Fibroblast of skin of scalp (primary cell): ENCODE measurements around the gene PRPSAP2.
"Not testable (repeated sequence)": the region's sequence is repeated elsewhere in the genome, so short reads cannot be mapped to it uniquely, and the experiment has no call there.

Experiments
- DNase-seq: peaks from one replicate; pipeline ENCODE4 v3.0.0-alpha.2; 2013

Gene PRPSAP2

DNA sequence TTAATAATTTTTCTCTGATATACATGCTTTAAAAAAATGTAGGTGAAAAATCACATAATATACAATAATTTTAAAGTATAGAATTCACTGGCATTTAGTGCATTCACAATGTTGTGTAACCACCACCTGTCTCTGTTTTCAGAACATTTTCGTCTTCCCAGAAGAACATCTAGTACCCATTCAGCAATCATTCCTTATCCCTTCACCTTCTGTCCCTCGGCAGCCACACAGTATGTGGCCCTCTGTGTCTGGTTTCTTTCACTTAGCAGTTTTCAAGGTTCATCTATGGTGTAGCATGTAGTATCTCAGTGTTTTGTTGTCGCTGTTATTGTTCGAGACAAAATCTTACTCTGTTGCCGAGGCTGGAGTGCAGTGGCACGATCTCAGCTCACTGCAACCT lies 33.6 kb downstream of the PRPSAP2 start:
- DNase-seq: no peak

DNA sequence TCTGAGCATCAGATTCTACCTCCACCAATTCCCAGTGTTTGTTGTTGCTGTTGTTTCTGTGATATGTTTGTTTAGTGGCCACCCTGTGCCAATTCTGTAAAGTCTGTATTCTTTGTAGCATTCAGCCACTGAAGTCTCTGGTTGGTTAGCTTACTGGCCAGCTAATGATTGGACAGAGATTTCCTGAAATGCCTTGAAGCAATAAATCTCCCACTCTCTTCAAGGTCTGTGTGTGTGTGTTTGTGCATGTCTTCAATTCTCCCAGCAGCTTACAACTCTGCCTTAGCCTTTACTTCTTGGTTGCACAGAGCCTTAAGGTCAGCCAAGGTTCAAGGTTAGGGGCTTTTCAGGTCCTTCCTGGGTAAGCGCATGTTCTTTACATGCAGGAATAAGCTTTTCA lies 38.2 kb downstream of the PRPSAP2 start:
- no peak for DNase-seq

DNA sequence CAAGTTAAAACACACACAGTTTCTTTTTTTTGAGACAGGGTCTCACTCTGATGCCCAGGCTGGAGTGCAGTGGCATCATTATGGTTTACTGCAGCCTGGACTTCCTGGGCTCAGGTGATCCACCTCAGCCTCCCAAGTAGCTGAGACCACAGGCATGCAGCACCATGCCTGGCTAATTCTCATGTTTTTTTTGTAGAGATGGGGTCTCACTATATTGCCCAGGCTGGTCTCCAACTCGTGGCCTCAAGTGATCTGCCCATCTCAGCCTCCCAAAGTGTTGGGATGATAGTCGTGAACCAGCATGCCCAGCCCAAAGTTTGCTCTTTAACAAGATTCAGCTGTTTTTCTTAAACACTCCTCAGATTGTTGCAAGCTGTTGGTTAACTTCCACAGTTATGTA lies 39.0 kb downstream of the PRPSAP2 start:
- no peak for DNase-seq

DNA sequence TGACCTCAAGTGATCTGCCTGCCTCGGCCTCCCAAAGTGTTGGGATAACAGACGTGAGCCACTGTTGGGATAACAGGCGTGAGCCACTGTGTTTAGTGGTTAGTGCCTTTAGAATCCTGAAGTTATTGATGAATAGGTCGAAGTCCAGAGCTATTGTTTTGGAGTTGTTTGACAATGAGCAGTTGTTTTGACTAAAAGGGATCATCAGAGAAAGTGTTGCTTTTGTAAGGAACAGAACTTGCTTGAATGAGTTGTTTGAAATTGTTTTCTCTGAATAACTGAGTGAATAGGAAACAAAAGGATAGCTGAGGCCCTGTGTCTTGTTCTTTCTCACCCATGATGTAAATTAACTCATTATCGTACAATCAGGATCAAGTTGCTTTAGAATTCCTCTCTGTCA lies 46.6 kb downstream of the PRPSAP2 start:
- no peak for DNase-seq

DNA sequence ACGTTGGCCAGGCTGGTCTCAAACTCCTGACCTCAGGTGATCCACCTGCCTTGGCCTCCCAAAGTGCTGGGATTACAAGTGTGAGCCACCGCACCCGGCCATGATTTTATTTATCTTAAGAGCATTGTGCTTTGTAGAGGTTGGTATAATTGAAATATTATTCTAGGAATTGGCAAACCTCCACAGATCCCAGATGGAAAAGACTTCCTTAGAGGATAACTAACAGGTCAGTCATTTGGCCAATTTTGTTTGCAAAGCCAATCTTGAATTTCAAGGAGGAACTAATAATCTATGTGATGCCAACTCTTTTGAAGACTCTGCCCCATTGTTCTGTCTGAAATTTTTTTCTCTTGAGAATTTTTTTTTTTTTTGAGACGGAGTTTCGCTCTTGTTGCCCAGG lies 47.3 kb downstream of the PRPSAP2 start:
- DNase-seq: no peak

DNA sequence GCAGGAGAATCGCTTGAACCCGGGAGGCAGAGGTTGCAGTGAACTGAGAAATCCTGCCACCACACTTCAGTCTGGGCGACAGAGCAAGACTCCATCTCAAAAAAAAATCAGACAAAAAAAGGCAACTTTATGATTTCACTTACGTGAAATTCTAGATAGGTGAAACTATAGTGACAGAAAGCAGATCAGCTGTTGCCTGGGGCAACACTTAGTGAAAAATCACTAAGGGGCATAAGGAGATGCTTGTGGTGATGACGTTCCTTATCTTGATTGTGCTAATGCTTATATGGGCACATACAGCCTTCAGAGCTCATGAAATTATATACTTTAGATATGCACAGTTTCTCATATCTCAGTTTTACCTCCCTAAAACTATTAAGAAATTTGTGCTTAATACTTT lies 52.4 kb downstream of the PRPSAP2 start:
- DNase-seq: no peak

DNA sequence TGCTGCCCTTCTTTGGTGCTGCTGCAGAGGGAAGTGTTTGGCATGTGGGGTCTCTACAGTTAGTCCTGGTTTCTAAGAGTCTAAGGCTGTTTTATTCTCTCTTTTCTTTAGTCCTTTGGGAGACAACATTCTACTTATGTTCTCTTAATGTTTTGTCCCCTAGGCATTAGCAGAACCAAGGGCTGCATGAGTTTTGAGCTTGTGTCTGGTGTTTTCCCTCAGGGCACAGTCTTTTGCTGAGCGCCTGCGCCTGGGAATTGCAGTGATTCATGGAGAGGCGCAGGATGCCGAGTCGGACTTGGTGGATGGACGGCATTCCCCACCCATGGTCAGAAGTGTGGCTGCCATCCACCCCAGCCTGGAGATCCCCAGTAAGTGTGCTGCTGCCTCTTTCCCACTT lies 53.0 kb downstream of the PRPSAP2 start:
- DNase-seq: no peak

DNA sequence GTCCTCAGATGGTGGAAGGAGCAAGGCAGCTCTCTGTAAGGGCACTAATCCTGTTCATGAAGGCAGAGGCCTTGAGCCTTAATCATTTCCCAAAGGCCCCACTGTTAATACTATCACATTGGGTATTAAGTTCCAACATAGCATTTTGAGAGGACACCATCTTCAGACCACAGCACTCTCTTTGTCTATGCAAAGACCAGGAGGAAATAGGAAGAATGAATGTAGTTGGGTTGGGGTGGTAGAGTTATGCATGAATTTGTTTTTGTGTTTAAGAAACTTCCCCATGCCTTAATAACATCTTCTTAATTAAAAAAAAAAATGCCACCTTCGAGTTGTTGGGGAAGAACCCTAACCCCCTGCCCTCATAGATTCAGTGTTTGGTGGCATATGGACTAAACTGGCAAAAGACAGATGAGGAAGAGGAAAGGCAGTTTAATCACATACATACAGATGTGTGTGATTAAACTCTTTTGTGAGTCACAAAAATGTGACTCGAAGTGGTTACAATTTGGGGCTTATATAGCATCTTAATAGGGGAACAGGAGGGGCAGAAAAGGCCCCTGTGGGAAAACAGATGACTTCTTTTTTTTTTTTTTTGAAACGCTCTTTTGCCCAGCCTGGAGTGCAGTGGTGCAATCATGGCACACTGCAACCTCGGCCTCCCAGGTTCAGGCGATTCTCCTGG lies 59.0 kb downstream of the PRPSAP2 start:
- peak; percentile 40 for DNase-seq

DNA sequence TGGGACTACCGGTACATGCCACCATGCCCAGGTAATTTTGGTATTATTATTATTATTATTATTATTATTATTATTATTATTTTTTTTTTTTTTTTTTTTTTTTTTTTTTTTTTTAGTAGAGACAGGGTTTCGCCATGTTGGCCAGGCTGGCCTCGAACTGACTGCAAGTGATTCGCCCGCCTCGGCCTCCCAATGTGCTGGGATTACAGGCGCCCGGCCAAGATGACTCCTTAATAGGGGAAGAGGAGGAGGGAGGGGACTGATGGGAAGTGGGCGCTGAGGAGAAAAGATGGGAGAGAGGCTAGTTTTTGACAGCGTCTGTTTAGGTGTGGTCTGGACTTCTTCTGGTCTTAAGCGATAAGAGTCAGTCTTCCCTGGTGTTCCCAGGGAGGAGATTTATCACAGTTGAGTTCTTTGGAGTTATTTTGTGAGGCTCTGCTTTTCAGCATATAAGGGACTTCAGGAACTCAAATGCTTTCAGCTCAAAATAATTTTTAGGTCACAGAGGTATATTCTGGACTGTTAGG lies 59.6 kb downstream of the PRPSAP2 start:
- peak; percentile 17 for DNase-seq

DNA sequence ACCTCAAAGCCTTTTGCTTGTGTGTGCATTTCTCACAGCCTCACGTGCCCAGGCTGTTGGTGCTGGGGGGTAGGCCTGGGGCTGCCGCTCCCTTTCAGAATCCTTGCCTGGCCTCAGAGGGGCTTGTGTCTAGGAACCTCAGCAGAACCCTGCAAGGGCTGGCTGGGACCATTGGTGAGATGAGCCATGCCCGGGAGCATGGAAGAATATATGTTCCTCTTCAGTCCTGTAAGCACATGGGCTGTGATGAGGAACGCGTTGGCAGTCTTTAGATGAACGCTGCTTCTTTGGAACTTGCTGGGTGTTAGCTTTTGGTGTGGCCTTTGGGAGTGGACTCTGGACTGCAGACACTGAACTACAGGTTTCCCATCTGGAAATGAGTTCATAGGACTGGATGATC lies 62.0 kb downstream of the PRPSAP2 start:
- no peak for DNase-seq

DNA sequence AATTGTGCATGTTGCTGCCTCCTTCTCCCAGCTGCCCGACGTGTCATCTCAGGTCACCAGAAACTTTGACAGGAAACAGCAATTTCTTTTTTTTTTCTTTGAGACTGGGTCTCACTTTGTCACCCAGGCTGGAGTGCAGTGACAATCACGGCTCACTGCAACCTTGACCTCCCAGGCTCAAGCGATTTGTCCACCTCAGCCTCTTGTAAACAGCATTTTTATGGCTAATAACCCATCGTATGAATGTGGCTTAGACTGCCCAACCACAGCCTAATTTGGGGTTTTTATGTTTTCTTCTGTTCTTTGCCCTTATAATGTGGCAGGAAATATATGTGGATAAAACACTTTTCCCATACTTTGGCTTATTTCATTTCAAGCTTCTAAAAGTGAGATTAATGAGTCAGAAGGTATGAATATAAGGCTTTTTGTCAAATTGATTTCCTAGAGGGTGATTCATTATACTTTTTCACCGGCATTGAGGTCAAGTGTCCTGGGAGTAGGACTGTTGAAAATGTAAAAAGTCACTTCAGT lies 63.0 kb downstream of the PRPSAP2 start:
- no peak for DNase-seq

DNA sequence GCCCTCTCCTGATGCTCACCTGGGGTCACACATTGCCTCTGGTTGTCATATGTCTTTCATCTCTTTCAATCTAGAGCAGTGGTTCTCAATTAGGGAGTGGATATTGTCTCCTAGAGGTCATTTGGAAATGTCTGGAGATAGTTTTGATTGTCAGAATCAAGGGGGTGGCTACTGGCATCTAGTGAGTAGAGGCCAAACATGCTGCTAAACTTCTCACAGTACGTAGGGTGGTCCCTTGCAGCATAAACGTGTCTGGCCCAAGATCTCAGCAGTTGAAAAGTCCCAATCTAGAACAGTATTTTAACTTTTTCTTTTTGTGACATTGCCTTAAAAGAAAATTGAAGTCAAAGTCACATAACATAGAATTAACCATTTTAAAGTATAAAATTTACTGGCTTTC lies 63.6 kb downstream of the PRPSAP2 start:
- no peak for DNase-seq

DNA sequence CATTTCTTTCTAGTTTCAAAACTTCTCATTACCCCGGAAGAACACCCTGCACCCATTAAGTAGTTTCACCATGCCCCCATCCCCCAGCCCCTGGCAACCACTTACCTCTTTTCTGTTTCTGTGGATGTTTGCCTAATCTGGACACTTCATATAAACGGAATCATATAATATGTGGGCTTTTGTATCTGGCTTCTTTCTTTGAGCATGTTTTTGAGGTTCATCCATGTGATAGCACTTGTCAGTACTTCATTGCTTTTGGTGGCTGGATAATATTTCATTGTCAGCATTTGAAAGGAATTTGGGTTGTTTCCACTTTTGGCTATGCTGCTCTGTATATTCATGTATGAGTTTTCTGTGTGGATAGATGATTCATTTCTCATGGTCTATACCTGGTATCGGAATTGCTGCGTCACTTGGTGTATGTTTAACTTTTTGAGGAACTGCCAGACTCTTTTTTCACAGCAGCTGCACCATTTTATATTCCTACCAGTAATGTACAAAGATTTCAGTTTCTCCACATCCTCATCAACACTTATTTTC lies 64.1 kb downstream of the PRPSAP2 start:
- DNase-seq: peak; percentile 22

DNA sequence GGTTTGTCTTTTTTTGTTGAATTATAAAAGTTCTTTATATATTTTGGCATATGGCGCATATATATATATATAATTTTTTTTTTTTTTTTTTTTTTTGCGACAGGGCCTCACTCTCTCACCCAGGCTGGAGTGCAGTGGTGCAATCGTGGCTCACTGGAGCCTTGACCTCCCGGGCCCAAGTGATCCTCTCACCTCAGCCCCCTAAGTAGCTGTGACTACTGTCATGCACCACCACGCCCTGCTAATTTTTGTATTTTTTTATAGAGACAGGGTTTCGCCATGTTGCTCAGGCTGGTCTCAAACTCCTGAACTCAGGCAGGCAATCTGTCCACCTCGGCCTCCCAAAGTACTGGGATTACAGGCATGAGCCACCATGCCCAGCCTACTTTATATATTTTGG lies 64.7 kb downstream of the PRPSAP2 start:
- DNase-seq: not testable (repeated sequence)

DNA sequence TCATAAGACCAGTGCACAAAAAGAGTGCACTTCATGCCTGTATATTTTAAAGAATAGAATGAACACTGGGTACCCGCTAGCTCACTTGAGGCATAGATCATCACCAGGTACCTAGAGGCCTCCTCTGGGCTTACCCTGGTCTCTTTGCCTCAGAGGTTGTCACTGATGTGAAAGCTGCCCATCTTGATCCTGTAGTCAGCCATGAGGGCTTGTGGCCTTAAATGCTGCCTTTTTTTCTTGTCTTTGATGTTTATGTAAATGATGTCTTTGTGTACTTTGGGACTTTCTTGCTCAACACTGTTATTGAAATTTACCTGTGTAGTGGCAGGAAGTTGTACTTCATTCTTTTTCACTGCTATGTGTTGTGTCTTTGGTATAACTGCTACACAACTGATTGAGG lies 67.3 kb downstream of the PRPSAP2 start:
- no peak for DNase-seq

DNA sequence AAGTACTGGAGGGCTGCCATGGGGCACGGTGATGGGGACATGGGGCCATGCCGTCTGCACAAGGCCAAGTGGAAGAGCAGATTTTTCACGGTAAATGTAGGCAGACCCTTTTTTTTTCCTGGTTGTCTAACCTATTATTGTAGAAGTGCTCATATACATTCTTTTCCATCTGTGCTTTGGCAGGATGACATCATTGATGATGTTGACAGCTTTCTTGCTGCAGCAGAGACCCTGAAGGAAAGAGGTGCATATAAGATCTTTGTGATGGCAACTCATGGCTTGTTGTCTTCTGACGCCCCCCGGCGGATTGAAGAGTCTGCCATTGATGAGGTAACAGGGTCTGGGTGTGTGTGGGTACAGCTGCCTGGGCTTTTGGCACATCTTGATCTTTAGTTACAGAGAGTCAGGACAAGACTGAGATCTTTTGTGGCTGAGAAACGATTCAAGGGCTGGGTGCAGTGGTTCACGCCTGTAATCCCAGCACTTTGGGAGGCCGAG lies 70.7 kb downstream of the PRPSAP2 start:
- DNase-seq: no peak

DNA sequence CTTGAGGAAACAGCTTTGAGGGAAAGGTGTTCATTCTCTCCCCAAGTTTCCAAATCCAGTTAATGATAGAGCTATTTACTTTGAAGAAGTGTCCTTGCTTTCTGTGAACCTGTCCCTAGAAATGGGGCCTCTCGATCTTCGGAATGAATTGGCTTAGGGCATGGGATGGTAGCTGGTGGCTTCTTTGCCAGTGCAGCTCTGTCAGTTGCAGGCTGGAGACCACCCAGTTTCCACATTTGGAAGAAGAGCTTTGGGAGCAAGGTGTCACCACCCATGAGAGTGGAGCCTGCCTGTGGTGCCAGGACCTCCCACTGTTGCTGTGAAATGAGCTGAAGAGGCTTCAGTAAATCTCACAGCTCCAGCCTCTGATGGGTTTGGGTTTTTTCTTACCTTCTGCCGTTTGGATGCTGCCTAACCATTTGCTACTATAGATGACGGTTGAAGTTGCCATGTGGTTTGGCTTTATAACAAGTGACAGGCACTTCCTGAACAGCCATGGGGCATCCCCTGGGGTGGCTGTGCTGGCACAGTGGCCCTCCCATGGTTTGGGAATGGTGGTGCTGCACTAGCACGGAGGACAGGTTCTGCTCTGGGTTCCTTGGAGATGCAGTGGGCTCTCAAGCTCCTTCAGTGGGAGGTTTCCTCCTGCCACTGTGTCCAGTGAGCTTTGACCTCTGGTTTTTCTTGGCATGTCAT lies 74.6 kb downstream of the PRPSAP2 start:
- DNase-seq: no peak

DNA sequence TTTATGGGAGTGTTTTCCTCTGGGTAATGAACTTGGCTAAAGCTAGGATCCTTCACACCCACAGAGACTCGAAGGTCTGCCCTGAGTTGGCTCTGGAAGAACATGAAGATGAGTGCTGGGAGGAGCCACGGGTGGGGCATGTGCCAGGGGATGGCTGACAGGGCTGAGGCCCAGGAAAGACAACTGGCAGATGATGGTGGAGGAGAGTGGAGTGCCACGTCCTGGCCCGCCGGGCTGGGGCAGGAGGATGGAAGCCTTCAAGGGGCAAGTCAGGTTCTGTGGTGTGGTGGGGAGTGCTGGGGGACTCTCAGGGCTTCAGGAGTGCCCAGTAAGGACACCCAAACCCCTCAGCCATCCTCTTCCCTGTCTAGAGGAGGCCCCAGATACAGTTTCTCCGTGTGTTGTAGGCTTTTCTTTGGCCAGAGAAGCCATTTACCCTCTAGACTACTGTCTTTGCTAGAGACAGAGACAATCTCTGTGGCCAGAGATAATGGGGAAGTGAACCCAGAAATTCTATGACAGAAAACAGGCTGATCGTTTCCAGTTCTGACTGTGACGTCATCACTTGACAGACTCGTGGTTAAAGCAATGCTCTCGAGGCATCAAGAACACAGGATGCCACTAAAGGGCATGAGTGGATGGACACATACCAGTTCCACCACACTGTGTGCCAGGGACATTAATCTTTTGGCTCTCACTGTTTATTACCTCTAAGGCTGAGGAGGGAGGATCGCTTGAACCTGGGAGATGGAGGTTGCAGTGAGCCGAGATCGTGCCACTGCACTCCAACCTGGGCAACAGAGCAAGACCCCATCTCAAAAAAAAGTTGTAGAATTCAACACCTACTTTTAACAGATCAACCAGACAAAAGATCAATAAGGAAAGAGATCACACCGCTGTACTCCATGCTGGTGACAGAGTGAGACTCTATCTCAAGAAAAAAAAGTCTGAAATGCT lies 75.4 kb downstream of the PRPSAP2 start:
- DNase-seq: no peak

DNA sequence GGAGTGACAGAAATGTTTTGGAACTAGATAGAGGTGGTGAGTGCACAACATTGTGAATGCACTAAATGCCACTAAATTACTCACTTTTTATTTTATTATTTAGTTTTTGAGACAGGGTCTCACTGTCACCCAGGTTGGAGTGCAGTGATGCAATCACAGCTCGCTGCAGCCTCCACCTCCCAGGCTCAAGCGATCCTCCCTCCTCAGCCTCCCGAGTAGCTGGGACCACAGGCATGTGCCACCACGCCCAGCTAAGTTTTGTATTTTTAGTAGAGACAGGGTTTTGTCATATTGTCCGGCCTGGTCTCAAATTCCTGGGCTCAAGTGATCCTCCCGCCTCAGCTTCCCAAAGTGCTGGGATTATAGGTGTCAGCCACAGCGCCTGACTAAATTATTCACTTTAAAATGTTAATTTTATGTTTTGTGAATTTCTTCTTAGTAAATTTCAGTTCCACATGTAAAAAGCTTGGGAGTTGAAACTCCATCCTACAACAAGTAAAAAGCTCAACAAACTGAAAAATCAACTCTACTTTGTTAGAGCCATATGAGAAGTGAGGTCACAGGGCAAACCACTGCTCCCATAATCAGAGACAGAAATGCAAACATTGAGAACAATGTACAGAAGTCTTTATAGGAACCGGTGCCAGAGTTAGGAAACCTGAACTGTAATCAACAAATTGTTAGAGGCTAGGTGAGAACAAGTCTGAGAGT lies 80.2 kb downstream of the PRPSAP2 start:
- no peak for DNase-seq

DNA sequence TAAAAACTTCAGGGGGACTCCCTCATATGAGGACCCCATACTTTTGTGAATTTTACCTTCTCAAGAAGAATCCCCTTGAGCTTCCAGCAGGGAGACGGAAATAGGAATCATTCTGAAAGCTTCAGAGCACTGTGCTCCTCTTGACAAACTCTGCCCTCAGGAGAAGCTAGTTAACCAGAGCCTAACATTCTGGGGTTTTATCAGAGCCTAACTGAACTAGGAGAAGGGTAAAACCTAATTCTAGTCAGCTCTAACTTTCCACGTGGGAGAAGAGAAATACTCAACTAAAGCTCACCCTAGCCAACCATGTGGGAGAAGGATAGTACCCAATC lies 80.7 kb downstream of the PRPSAP2 start:
- DNase-seq: no peak

DNA sequence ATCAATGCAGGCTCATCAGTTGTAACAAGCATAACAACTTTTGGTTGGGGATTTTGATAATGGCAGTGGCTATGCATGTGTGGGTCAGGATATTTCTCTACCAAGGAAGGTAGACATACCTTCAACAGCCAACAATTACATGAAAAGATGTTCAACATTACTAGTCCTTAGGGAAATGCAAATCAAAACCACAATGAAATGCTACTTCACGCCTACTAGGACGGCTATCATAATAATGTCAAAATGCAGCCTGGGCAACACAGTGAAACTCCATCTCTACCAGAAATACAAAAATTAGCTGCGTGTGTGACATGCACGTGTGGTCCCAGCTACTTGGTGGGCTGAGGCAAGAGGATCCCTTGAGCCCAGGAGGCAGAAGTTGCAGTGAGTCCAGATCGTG lies 86.7 kb downstream of the PRPSAP2 start:
- DNase-seq: no peak

DNA sequence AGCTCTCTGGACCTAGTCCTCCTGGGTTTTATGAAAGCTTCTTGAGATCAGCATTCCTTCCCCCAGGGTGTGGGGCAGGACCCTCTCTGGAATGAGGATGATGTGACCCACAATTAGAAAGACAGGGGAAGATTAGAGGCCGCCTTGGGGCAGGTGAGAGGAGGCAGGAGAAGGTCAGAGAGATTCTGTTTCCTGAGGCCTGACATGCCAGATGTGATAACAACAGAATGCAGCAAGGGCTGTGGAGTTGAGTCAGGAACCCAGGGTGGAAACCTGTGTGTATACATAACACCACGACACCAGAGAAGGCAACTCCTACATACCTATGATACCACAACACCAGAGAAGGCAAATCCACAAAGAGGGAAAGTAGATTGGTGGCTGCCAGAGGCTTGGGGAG lies 88.6 kb downstream of the PRPSAP2 start:
- no peak for DNase-seq
